GM12891 (cell line): ENCODE data around the gene MSI2.

ENCODE experiments used
- POLR2A ChIP-seq: IDR thresholded peaks from 2 replicates; pipeline ENCODE4 v1.6.1; 2011; ENCODE audit warnings: low read depth, low read length, control low read depth
- POLR2AphosphoS5 ChIP-seq: IDR thresholded peaks from 2 replicates; pipeline ENCODE4 v1.6.1; 2011; ENCODE audit warnings: low read depth, low read length, control low read depth
- TAF1 ChIP-seq: IDR thresholded peaks from 2 replicates; pipeline ENCODE4 v1.6.1; 2011; ENCODE audit warnings: low read depth, low read length, control low read depth

- TF ChIP-seq TAF1 (no peak), POLR2A (no peak), POLR2AphosphoS5 (no peak)
Observed at GRCh38 chr17:57670769-57671569, 414.6 kb downstream of the MSI2 start.
